ENCODE measurements around the gene MAD1L1.

Gene MAD1L1

GRCh38 chr7:2083362-2083761 is 149.4 kb downstream of the MAD1L1 start:
- Histone ChIP-seq H3K9ac (ENCODE audit: low read length) (no peak overlapping the region), H3K79me2 (ENCODE audit: insufficient read depth, low read length) (no peaks in the 10 kb centered on the region), H3K27ac (ENCODE audit: low read depth, low read length) (no peak overlapping the region), H4K20me1 (ENCODE audit: low read depth, low read length) (no peaks in the 10 kb centered on the region), H3F3A (ENCODE audit: insufficient read depth) (no peaks in the 10 kb centered on the region), H3K4me2 (ENCODE audit: low read depth, low read length, poor library complexity, severe bottlenecking) (no peak overlapping the region), H3K27me3 (ENCODE audit: low read length) (no peaks in the 10 kb centered on the region), H3K9me2 (replicated peaks; ENCODE audit: insufficient read depth, low read length) (no peaks in the 10 kb centered on the region), H2AFZ (ENCODE audit: low read depth, low read length, severe bottlenecking) (no peak overlapping the region), H3K9me3 (ENCODE audit: insufficient read depth, low read length) (no peaks in the 10 kb centered on the region), H3K4me3 (ENCODE audit: insufficient read depth, low read length, poor library complexity, severe bottlenecking) (no peak overlapping the region), H3K36me3 (ENCODE audit: low read length) (no peaks in the 10 kb centered on the region)
- TF ChIP-seq EZH2phosphoT487 (conservative IDR thresholded peaks at IDR 0.05; ENCODE audit: low read length) (no peak), CTCF (IDR thresholded peaks at IDR 0.05; ENCODE audit: insufficient read depth, low read length, poor library complexity, severe bottlenecking) (no peak)

- Histone ChIP-seq H3K9ac (ENCODE audit: low read length) (no peak overlapping the region), H2AFZ (ENCODE audit: low read depth, low read length, severe bottlenecking) (no peak overlapping the region), H3K27me3 (ENCODE audit: low read length) (no peaks in the 10 kb centered on the region), H3K4me3 (ENCODE audit: insufficient read depth, low read length, poor library complexity, severe bottlenecking) (no peak overlapping the region), H3K9me3 (ENCODE audit: insufficient read depth, low read length) (no peaks in the 10 kb centered on the region), H3K36me3 (ENCODE audit: low read length) (no peaks in the 10 kb centered on the region), H3K27ac (ENCODE audit: low read depth, low read length) (no peak overlapping the region), H3F3A (ENCODE audit: insufficient read depth) (no peaks in the 10 kb centered on the region), H3K79me2 (ENCODE audit: insufficient read depth, low read length) (no peaks in the 10 kb centered on the region), H4K20me1 (ENCODE audit: low read depth, low read length) (no peaks in the 10 kb centered on the region), H3K9me2 (replicated peaks; ENCODE audit: insufficient read depth, low read length) (no peaks in the 10 kb centered on the region), H3K4me2 (ENCODE audit: low read depth, low read length, poor library complexity, severe bottlenecking) (no peak overlapping the region)
- no peak for TF ChIP-seq CTCF (IDR thresholded peaks at IDR 0.05; ENCODE audit: insufficient read depth, low read length, poor library complexity, severe bottlenecking)
- no peak for TF ChIP-seq EZH2phosphoT487 (conservative IDR thresholded peaks at IDR 0.05; ENCODE audit: low read length)
These were observed 150.4 kb downstream of the MAD1L1 start for GRCh38 chr7:2082139-2082998.

DNA sequence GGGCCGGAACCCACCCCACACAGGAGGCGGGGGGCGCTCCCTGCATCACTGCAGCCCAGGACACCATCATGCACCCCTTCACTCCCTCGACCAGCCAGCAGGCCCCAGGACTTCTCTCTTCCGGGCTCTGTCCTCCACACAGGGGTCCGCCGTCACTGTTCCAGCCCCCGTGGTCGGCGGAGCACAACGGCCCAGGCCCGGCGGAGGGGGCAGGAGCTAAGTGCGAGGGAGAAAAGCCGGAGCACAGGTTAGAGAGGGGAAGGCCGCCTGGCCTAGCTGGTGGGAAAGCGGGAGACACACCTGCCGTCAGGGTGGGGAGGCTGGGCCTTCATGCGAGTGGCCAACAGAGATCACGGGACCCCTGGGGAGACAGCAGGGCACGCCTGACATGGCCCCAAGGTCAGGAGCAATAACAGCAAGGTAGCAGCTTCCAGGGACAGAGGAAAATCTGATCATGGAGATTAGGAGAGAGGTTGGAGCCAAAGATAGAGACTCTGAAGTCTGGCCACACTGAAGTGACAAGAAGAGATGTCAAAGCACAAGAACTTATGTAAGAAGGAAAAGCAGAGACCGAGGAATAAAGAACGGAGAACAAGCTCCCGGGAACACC is 151.1 kb downstream of the MAD1L1 start:
- TF ChIP-seq CTCF (IDR thresholded peaks at IDR 0.05; ENCODE audit: insufficient read depth, low read length, poor library complexity, severe bottlenecking) (no peak), EZH2phosphoT487 (conservative IDR thresholded peaks at IDR 0.05; ENCODE audit: low read length) (no peak)
- no peaks in the 10 kb centered on the region for H3K9me2 ChIP-seq (replicated peaks; ENCODE audit: insufficient read depth, low read length)
- H3K27ac ChIP-seq (ENCODE audit: low read depth, low read length): no peak overlapping the region
- H3K9ac ChIP-seq (ENCODE audit: low read length): no peak overlapping the region
- H3F3A ChIP-seq (ENCODE audit: insufficient read depth): no peaks in the 10 kb centered on the region
- H3K36me3 ChIP-seq (ENCODE audit: low read length): no peaks in the 10 kb centered on the region
- no peak overlapping the region for H2AFZ ChIP-seq (ENCODE audit: low read depth, low read length, severe bottlenecking)
- no peaks in the 10 kb centered on the region for H4K20me1 ChIP-seq (ENCODE audit: low read depth, low read length)
- H3K4me2 ChIP-seq (ENCODE audit: low read depth, low read length, poor library complexity, severe bottlenecking): no peak overlapping the region
- H3K79me2 ChIP-seq (ENCODE audit: insufficient read depth, low read length): no peaks in the 10 kb centered on the region
- no peaks in the 10 kb centered on the region for H3K27me3 ChIP-seq (ENCODE audit: low read length)
- no peak overlapping the region for H3K4me3 ChIP-seq (ENCODE audit: insufficient read depth, low read length, poor library complexity, severe bottlenecking)
- no peaks in the 10 kb centered on the region for H3K9me3 ChIP-seq (ENCODE audit: insufficient read depth, low read length)
